Epithelial cell of umbilical artery (primary cell): ENCODE data around the gene MS4A3. TPM values are rescaled to one million over a fixed set of nuclear protein-coding genes. Genes with fewer than 3 reads are reported as not detected.

Experiments used
- total RNA-seq: library from RNA; depleted of rRNA; stranded (reverse); fragments of >200 nt; gene quantifications from 2 replicates; pipeline ENCODE4 v1.2.3, GENCODE V29; 2014

The MS4A3 gene
- not detected in 2 replicates for total RNA-seq

GRCh38 chr11:60056349-60056969 lies at the start of gene MS4A3:
MS4A3 (plus strand) TSS chr11:60056665; CDS start chr11:60061161, 4,496 bp downstream.

GRCh38 chr11:60016881-60017280 lies 39.6 kb upstream of the MS4A3 start, which contains the start of gene OOSP4B:
OOSP4B (plus strand) TSS chr11:60017181.

GRCh38 chr11:60040109-60040508 lies 16.4 kb upstream of the MS4A3 start, which contains the start of gene OOSP2:
OOSP2 (plus strand) TSS chr11:60040409; CDS start chr11:60040460, 51 bp downstream.

GRCh38 chr11:60088364-60088763 lies 31.9 kb downstream of the MS4A3 start, which contains the start of gene MS4A2:
MS4A2 (plus strand) TSS chr11:60088664; CDS start chr11:60088766, 102 bp downstream.

Other genes with a start within 250 kb of the MS4A3 start
- gene MRPL16, start 245.9 kb upstream of the MS4A3 start, total RNA-seq: 70.8 and 88.6 TPM in 2 replicates
- not detected in 2 replicates for gene CBLIF, start 211.2 kb upstream of the MS4A3 start, total RNA-seq
- gene TCN1, start 190.2 kb upstream of the MS4A3 start, total RNA-seq: 0.32 TPM in 1 of 2 replicates, not detected in the other
- gene OOSP3, start 177.9 kb upstream of the MS4A3 start, total RNA-seq: not detected in 2 replicates
- not detected in 2 replicates for gene OOSP1, start 118.2 kb upstream of the MS4A3 start, total RNA-seq
- not detected in 2 replicates for gene OOSP4A, start 92.6 kb upstream of the MS4A3 start, total RNA-seq
- not detected in 2 replicates for gene OOSP4B, start 39.5 kb upstream of the MS4A3 start, total RNA-seq
- gene OOSP2, start 16.3 kb upstream of the MS4A3 start, total RNA-seq: not detected in 2 replicates
- not detected in 2 replicates for gene MS4A2, start 32.0 kb downstream of the MS4A3 start, total RNA-seq
- 5.8 and 21.8 TPM in 2 replicates for gene MS4A6A, start 126.4 kb downstream of the MS4A3 start, total RNA-seq
- gene MS4A4E, start 186.5 kb downstream of the MS4A3 start, total RNA-seq: under 0.01 TPM in 1 of 2 replicates, not detected in the other
- gene MS4A4A, start 224.0 kb downstream of the MS4A3 start, total RNA-seq: not detected in 2 replicates